Measurements from ENCODE around the gene LILRB2. TPM values are rescaled to one million over a fixed set of nuclear protein-coding genes. Genes with fewer than 3 reads are reported as not detected.
"Not testable (repeated sequence)": the region's sequence is repeated elsewhere in the genome, so short reads cannot be mapped to it uniquely, and the experiment has no call there.

LILRB2 gene
- total RNA-seq: 10 to 100 TPM in 2 of 4 donors, 1 to 10 TPM in 2; 3.5 to 15.4 (median 10.1) TPM

DNA sequence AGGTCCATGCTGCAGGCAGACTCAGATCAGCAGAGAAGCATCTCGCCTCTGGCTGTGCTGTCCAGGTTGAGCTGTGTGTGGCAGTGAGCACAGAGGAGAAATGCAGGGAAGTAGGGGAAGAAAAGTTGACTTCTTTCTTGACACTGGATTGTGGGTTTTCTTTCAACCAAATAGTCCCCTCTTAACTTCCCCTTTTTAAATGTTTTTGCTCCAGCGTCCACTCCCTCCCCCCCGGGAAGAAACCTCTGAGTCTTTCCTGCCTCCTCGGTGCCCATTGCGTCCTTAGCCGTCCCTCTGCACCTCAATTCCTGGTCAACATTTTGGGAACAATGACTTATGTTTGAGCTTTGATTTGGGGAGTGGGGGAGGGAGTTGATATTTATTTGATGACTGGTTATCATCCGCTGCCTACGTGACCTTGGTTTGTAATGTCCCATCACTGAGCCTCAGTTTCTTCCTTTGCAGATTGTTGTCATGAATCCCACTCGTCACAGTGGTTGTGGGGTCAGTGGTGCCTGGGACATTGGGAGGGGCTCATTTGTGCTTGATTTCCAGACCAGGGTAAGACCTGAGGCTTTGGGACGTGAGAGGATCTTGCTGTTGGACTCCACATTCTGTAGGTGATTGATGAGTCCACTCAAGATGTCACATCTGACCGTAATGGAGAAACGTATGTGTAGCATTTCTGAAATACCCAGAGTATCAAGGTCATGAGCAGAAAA is at the start of gene LILRB2:
TSS of gene LILRB2 (minus strand) at position 104 of the 722 bp plus-strand sequence. CDS start 614 bp downstream, outside the sequence.
- TF ChIP-seq, protein P1, sequence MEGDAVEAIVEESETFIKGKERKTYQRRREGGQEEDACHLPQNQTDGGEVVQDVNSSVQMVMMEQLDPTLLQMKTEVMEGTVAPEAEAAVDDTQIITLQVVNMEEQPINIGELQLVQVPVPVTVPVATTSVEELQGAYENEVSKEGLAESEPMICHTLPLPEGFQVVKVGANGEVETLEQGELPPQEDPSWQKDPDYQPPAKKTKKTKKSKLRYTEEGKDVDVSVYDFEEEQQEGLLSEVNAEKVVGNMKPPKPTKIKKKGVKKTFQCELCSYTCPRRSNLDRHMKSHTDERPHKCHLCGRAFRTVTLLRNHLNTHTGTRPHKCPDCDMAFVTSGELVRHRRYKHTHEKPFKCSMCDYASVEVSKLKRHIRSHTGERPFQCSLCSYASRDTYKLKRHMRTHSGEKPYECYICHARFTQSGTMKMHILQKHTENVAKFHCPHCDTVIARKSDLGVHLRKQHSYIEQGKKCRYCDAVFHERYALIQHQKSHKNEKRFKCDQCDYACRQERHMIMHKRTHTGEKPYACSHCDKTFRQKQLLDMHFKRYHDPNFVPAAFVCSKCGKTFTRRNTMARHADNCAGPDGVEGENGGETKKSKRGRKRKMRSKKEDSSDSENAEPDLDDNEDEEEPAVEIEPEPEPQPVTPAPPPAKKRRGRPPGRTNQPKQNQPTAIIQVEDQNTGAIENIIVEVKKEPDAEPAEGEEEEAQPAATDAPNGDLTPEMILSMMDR (IDR thresholded peaks at IDR 0.05): no peak
- ATAC-seq (ENCODE audit: low FRiP score): no peak
- no peak for DNase-seq (ENCODE audit: low spot score)

DNA sequence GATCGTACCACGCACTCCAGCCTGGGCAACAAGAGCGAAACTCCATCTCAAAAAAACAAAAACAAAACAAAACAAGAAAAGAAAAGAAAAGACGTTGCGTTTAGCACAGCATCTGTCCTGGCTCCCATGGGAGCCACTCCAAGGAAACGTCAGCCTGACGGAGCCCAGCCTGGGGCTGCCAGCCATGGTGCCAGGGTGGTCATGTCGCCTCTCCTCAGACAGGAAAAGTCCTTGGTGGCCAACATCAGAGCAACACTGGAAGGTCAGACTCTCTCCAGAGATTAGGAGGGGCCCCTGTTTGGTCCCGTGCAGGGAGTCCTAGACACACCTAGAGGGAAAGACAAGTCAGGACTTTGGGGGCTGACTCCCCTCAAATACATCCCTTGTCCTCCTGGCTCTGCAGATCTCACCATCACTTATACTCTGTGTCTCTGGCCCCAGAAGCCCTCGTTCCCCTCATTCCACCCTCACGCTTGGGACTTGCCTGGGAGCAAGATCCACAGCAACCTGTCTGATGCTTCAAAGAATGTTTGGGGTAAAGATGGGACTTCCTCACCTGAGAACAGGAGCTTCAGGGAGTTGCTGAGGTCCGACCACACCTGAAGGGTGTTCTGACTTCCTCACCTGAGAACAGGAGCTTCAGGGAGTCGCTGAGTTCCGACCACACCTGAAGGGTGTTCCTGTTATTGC is 48.7 kb upstream of the LILRB2 start:
- ATAC-seq (ENCODE audit: low FRiP score) (no peak), DNase-seq (ENCODE audit: low spot score) (no peak)
- TF ChIP-seq, protein P1 (IDR thresholded peaks at IDR 0.05): no peak

DNA sequence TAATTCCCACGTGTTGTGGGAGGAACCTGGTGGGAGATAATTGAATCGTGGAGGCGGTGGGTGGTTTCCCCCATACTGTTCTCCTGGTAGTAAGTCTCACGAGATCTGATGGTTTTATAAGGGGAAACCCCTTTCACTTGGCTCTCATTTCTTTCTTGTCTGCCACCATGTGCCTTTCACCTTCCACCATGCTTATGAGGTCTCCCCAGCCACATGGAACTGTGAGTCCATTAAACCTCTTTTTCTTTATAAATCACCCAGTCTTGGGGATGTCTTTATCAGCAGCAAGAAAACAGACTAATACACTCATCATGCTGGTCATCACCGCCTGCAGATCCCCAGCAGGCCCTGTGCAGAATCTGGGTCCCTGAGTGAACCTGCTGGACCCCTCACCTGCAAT is 47.9 kb upstream of the LILRB2 start:
- not testable (repeated sequence) for DNase-seq (ENCODE audit: low spot score); ATAC-seq (ENCODE audit: low FRiP score)

DNA sequence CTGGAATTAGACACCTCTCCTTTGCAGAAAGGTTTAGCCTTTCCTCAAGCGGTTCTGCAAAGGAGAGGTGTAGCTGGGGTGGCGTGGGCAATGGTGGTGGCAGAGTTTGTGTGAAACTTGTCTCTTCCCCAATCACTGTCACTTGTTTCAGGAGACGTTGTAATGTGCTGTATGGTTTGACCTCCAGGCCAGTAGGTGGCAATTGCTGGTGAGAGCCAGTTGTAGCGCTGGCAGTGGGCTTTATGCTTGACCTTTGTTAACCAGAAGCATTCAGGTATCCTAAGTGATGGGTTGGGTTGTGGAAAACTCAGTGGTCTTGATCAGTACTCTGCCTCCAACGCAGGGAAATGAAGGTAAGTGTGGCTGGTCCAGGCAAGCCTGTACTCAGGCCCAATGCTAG is 44.7 kb upstream of the LILRB2 start:
- no peak for ATAC-seq (ENCODE audit: low FRiP score)
- DNase-seq (ENCODE audit: low spot score): no peak
- TF ChIP-seq, protein P1 (IDR thresholded peaks at IDR 0.05): no peak

DNA sequence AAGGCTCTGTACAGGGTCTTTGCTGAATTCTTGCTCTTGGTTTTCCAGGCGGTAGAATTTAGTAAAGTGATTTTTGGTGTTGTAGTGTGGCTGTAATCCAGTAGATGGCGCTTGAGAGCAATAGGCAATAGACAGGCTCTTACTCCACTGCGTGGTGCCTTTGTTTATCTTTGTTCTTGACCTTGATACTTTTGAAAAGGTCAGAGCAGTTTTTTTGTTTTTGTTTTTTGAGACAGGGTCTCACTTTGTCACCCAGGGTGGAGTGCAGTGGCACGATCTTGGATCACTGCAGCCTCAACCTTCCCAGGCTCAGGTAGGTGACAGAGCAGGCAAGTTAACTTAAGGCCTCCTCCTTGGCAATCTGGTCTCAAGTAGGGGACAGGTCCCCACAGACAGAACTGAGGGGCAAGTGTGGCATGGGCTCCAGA is 44.3 kb upstream of the LILRB2 start:
- TF ChIP-seq, protein P1 (IDR thresholded peaks at IDR 0.05): no peak
- no peak for ATAC-seq (ENCODE audit: low FRiP score)
- DNase-seq (ENCODE audit: low spot score): no peak

DNA sequence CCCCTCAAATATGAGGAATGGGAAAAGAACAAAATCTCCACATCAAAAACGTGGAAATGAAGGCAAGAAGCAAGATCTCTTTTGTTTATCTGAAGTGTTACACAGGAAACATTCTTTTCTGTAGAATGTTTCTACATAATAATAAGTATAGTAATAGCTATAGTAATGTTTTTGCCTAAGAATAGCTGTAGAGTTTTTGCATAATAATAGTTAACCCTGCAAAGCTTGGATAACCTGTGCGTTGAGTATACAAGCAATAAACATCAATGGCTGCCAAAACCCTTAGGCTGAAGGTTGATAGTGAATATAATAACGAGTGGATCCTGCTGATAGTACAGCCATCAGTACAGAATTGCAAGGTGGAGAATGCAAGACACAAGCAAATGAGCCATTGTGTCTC is 43.2 kb upstream of the LILRB2 start:
- ATAC-seq (ENCODE audit: low FRiP score): no peak
- TF ChIP-seq, protein P1 (IDR thresholded peaks at IDR 0.05): no peak
- DNase-seq (ENCODE audit: low spot score): no peak

DNA sequence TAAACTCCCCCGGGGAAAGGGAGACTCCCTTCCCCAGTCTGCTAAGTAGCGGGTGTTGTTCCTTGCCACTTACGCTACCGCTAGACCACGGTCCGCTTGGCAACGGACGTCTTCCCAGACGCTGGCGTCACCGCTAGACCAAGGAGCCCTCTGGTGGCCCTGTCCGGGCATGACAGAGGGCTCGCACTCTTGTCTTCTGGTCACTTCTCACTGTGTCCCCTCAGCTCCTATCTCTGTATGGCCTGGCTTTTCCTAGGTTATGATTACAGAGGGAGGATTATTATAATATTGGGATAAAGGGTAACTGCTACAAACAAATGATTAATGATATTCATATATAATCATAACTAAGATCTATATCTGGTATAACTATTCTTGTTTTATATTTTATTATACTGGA is 42.0 kb upstream of the LILRB2 start:
- DNase-seq (ENCODE audit: low spot score); ATAC-seq (ENCODE audit: low FRiP score): not testable (repeated sequence)

DNA sequence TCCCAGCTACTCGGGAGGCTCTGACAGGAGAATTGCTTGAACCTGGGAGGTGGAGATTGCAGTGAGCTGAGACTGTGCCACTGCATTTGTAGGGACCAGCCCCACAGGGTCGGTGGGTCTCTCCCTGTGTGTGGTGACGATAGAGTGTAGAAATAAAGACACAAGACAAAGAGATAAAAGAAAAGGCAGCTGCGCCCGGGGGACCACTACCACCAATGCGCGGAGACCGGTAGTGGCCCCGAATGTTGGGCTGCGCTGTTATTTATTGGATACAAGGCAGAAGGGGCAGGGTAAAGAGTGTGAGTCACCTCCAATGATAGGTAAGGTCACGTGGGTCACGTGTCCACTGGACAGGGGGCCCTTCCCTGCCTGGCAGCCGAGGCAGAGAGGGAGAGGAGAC is 41.4 kb upstream of the LILRB2 start:
- ATAC-seq (ENCODE audit: low FRiP score); DNase-seq (ENCODE audit: low spot score): not testable (repeated sequence)

All from omental fat pad (tissue), 4 donors.